Thymus (tissue), 11 donors: ENCODE results near the gene SLC51B. TPM values are rescaled to one million over a fixed set of nuclear protein-coding genes. Genes with fewer than 3 reads are reported as not detected.
"Not testable (repeated sequence)": the region's sequence is repeated elsewhere in the genome, so short reads cannot be mapped to it uniquely, and the experiment has no call there.

Experiments
- DNase-seq, 9 donors: peaks; one replicate each; pipeline ENCODE4 v3.0.0-alpha.2; 2013; ENCODE audit warnings: low spot score in 9 of 9, low read depth in 6 of 9, missing footprints in 1 of 9
- H3K27ac ChIP-seq, 2 donors: one replicate each; pipeline ENCODE4 v1.5.1; 2013; ENCODE audit warnings: control low read depth in 1 of 2, low read depth in 1 of 2, low read length in 1 of 2, mild to moderate bottlenecking in 1 of 2, moderate library complexity in 1 of 2
- H3K27me3 ChIP-seq, 2 donors: one replicate each; pipeline ENCODE4 v1.5.1; 2013; ENCODE audit warnings: low read length in 1 of 2; ENCODE audit not compliant: control insufficient read depth in 2 of 2, insufficient read depth in 1 of 2
- H3K36me3 ChIP-seq, 2 donors: one replicate each; pipeline ENCODE4 v1.5.1; 2013; ENCODE audit warnings: low read length in 1 of 2, mild to moderate bottlenecking in 1 of 2, moderate library complexity in 1 of 2; ENCODE audit not compliant: control insufficient read depth in 2 of 2, insufficient read depth in 2 of 2
- H3K4me1 ChIP-seq, 2 donors: one replicate each; pipeline ENCODE4 v1.5.1; 2013; ENCODE audit warnings: low read length in 2 of 2; ENCODE audit not compliant: control insufficient read depth in 2 of 2, insufficient read depth in 2 of 2
- H3K4me3 ChIP-seq, 2 donors: one replicate each; pipeline ENCODE4 v1.5.1; 2013; ENCODE audit warnings: low read length in 2 of 2, control low read depth in 1 of 2, mild to moderate bottlenecking in 1 of 2
- H3K9me3 ChIP-seq, 2 donors: one replicate each; pipeline ENCODE4 v1.5.1; 2013; ENCODE audit warnings: low read length in 1 of 2, mild to moderate bottlenecking in 1 of 2; ENCODE audit not compliant: control insufficient read depth in 2 of 2, insufficient read depth in 1 of 2
- WGBS: extraction: QIAGEN DNeasy Blood & Tissue Kit; methylation state at CpG from one replicate; pipeline ENCODE4 v1.1.7; 2013; 5-methylcytosine and 5-hydroxymethylcytosine counted together
- polyA plus RNA-seq: library from polyadenylated mRNA; stranded (reverse); fragments of 200-250 nt; gene quantifications from one replicate; pipeline ENCODE4 v1.2.3, GENCODE V29; 2013
- total RNA-seq: library from RNA; stranded (reverse); fragments of 120-200 nt; gene quantifications from one replicate; pipeline ENCODE4 v1.2.4, GENCODE V29; 2013
- donor health status: healthy.

The SLC51B gene
- total and polyA plus RNA-seq, 2 donors = 0.16 TPM; not detected in 1

DNA sequence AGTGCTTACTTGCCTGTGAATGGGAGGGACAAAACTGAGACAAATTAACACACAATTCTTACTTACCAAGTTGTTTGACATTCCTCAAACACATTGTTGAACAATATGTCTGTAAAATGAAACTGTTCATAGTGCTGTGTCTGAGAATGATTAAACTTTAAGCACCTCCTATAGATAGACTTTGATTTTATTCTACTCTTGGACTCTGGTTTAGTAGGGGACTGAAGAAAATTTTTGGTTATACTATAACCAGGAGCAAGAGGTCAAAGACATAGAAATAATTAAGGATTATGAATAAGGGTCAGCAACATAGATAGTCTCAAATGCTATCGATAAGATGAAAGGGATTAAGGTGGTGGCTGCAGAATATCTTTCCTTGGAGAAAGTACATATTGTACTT is 7.9 kb upstream of the SLC51B start:
- 97% methylated on average over 1 of the region's 1 CpG for WGBS
- Histone ChIP-seq H3K27me3 (peaks cover 0 to 6% of the 10 kb centered on the region in 2 donors), H3K4me3 (no peak overlapping the region), H3K9me3 (no peaks in the 10 kb centered on the region), H3K4me1 (peaks cover 0 to 6% of the 10 kb centered on the region in 2 donors), H3K36me3 (no peaks in the 10 kb centered on the region), H3K27ac (no peak overlapping the region)
- no peak for DNase-seq

DNA sequence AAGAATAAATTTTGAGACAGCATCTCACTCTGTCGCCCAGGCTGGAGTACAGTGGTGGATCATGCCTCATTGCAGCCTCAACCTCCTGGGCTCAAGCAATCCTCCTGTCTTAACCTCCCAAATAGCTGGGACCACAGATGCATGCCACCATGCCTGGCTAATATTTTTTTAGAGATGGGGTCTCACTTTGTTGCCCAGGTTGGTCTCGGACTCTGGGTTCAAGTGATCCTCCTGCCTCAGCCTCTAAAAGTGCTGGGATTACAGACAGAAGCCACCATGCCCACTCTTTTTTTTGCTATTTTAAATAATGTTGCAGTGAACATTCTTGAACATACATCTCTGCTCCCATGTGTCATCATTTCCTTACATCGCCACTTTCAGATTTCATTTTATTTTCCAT is 6.8 kb upstream of the SLC51B start:
- Histone ChIP-seq H3K27ac (no peak overlapping the region), H3K36me3 (no peaks in the 10 kb centered on the region), H3K27me3 (no peaks in the 10 kb centered on the region), H3K4me1 (no peaks in the 10 kb centered on the region), H3K4me3 (no peak overlapping the region), H3K9me3 (no peaks in the 10 kb centered on the region)
- 97% methylated on average over 3 of the region's 3 CpGs for WGBS
- no peak for DNase-seq

DNA sequence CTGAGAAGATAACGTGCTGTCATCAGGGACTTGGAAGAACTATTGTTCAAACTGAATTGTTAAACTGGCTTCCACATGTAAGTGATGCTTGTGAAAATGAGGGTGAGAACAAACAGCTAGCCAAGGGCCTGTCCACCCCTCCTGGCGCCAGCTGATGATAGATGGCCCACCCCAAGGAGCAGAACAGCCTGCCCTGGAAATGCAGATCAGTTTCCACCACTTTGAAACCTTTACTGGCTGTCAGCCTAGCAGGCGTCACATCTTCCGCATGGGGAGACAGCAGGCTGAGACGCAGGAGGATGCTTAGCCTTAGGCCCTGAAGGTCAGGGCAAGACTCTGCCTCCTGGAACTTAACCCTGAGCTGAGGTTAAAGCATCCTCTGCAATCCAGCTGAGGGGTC is 6.4 kb upstream of the SLC51B start:
- H3K36me3 ChIP-seq = no peaks in the 10 kb centered on the region
- no peak overlapping the region for H3K4me3 ChIP-seq
- 96% methylated on average over 5 of the region's 5 CpGs for WGBS
- no peaks in the 10 kb centered on the region for H3K27me3 ChIP-seq
- H3K9me3 ChIP-seq = no peaks in the 10 kb centered on the region
- no peak for DNase-seq
- no peaks in the 10 kb centered on the region for H3K4me1 ChIP-seq
- no peak overlapping the region for H3K27ac ChIP-seq

DNA sequence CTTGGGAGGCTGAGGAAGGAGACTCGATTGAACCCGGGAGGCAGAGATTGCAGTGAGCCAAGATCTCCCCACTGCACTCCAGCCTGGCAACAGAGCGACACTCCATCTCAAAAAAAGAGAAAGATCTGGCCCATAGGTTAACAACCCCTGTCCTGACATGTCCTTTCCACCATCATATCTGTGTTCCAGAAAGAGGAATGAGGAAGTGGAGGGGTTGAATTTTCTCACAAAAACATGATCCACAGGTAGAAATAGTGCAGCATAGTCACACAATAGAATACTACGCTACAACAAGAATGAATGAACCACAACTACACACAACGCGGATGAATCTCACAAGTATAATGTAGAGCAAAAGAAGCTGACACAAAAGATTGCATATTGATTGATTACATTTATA is 4.7 kb upstream of the SLC51B start:
- no peaks in the 10 kb centered on the region for H3K4me1 ChIP-seq
- no peak for DNase-seq
- H3K27me3 ChIP-seq = no peaks in the 10 kb centered on the region
- H3K4me3 ChIP-seq = no peak overlapping the region
- WGBS = 94% methylated on average over 6 of the region's 6 CpGs
- no peaks in the 10 kb centered on the region for H3K9me3 ChIP-seq
- H3K36me3 ChIP-seq = no peaks in the 10 kb centered on the region
- H3K27ac ChIP-seq = no peak overlapping the region

DNA sequence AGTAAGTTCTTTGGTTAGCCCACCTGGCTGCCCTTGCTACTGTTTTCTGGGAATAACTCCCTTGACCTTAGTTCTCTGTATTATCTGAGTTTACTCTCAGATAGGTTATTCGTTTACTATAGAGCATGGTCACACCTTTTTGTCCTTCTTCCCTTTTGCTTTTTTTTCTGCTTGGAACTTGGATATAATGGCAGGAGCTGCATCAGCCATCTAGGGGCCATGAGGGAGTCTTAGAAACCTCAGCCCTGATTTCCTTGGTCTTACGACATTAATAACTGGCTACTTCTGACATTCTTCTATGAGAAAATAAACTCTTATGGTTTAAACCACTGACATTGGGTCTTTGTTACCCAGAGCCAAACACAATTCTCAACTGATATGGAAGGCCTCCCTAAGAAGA is 3.4 kb upstream of the SLC51B start:
- H3K36me3 ChIP-seq = no peaks in the 10 kb centered on the region
- H3K4me1 ChIP-seq = no peaks in the 10 kb centered on the region
- no peak overlapping the region for H3K4me3 ChIP-seq
- H3K27me3 ChIP-seq = no peaks in the 10 kb centered on the region
- no peak overlapping the region for H3K27ac ChIP-seq
- no peak for DNase-seq
- WGBS = 98% methylated on average over 2 of the region's 2 CpGs
- no peaks in the 10 kb centered on the region for H3K9me3 ChIP-seq

DNA sequence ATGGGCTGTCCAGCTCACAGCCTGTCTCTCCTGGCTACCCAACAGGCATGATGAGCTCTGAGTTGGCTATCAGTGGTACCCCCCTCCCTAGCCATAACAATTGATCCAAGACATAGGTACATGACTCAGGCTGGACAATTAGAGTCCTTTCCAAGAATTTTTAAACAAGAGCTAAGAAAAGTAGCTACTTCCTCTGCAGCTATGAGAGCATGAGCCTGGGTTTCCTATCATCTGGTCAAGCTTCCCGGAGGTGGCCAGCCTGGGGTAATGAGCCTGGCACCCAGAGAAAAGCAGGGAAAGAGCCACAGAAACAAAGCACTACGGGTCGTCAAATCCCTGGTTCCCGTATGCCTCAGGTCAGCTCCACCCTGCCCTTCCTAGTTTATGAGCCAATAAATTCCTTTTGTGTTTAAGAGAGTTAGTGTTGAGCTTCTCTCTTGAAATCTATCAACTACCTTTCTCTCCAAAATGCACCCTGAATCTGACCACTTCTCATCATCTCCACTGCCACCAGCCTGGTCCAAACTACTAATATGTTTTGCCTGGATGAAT is 2.3 kb upstream of the SLC51B start:
- DNase-seq = no peak
- Histone ChIP-seq H3K36me3 (no peaks in the 10 kb centered on the region), H3K27ac (no peak overlapping the region), H3K27me3 (no peaks in the 10 kb centered on the region), H3K9me3 (no peaks in the 10 kb centered on the region), H3K4me3 (no peak overlapping the region), H3K4me1 (no peaks in the 10 kb centered on the region)
- WGBS = 97% methylated on average over 4 of the region's 4 CpGs

DNA sequence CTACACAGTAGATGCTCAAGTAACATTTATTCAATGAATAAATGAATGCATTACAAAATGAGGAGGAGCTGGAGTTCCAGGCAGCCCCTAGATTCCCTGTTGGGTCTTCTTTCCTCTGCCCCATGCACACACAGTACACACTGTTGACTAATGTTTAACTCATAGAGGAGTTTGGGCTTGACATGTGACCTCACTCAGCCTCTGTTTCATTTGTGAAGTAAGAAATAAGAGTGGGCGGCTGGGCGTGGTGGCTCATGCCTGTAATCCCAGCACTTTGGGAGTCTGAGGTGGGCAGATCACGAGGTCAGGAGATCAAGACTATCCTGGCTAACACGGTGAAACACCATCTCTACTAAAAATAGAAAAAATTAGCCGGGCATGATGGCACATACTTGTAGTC is 969 bp upstream of the SLC51B start:
- H3K4me1 ChIP-seq, H3K9me3 ChIP-seq, DNase-seq, H3K27me3 ChIP-seq, H3K27ac ChIP-seq, H3K4me3 ChIP-seq, H3K36me3 ChIP-seq: not testable (repeated sequence)
- WGBS = 96% methylated on average over 5 of the region's 5 CpGs

DNA sequence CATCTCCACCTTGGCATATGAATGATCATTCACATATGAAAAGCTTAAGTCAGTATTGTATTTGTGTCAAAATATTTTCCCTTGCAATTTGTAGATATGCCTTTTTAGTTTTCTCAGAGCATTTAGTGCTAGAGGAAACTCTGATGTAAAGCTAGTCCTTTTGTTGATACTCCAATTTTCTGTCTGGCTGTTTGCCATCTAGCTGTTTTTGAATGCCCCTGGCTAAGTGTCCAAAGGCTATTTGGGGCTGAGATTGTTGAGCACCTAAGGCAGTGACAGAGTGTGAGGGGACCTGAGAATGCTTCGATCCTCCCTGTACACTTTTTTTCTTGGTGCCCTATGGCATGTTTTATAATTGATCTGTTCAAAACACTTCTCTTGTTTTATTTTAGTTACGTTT is 3.1 kb downstream of the SLC51B start:
- H3K27ac ChIP-seq = no peak overlapping the region
- H3K9me3 ChIP-seq = no peaks in the 10 kb centered on the region
- H3K4me3 ChIP-seq = no peak overlapping the region
- DNase-seq = no peak
- H3K36me3 ChIP-seq = no peaks in the 10 kb centered on the region
- H3K27me3 ChIP-seq = peaks cover 0 to 5% of the 10 kb centered on the region in 2 donors
- peaks cover 0 to 9% of the 10 kb centered on the region in 2 donors for H3K4me1 ChIP-seq
- 96% methylated on average over 2 of the region's 2 CpGs for WGBS

DNA sequence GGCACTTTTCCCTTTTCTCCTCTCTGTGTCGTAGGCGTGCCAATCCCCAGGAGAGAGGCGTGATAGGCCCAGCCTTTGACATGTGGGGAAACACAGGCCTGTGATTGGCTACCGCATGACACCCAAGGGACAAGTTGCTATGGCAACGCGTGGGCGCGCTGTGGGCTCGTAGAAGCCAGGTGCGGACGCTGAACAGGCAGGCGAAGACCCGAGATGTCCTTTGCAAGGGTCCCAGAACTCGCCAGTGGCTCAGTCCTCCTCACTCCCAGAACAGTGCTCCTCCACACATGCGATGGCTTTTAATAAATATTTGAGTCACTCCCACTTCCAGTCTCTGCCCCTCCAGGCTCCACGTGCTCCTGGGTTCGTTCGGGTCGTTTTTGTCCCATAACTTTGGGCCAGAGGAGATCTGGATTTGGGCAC is 4.2 kb downstream of the SLC51B start:
- peaks cover 0 to 10% of the 10 kb centered on the region in 2 donors for H3K4me1 ChIP-seq
- H3K27ac ChIP-seq = no peak overlapping the region
- H3K9me3 ChIP-seq = peaks cover 0 to 1% of the 10 kb centered on the region in 2 donors
- H3K27me3 ChIP-seq = peaks cover 0 to 5% of the 10 kb centered on the region in 2 donors
- DNase-seq = peak; percentile 81 to 96 (median 90)
- peak overlapping the region; percentile 1 to 20 for H3K4me3 ChIP-seq
- 2% methylated on average over 19 of the region's 19 CpGs for WGBS
- no peaks in the 10 kb centered on the region for H3K36me3 ChIP-seq

DNA sequence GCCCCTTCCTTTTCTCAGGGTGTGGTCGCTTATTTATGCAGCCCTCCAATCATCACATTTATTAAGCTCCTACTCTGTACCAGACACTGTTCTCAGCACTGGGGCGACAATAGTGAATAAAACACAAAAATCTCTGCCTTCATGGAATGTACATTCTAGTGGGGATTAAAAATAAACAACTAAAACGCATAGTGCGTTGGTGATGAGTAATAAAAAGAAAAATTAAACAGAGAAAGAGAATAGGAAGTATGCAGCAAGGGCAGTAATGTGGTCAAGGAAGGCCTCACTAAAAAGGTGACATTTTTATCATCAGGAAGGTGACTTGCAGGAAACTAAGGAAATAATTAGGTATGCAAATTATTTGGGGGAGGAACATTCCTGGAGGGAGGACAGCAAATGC is 5.1 kb downstream of the SLC51B start:
- peaks cover 0 to 3% of the 10 kb centered on the region in 2 donors for H3K9me3 ChIP-seq
- no peak overlapping the region for H3K4me3 ChIP-seq
- no peak for DNase-seq
- no peak overlapping the region for H3K27ac ChIP-seq
- H3K36me3 ChIP-seq = no peaks in the 10 kb centered on the region
- H3K4me1 ChIP-seq = peaks cover 0 to 18% of the 10 kb centered on the region in 2 donors
- H3K27me3 ChIP-seq = peaks cover 0 to 5% of the 10 kb centered on the region in 2 donors
- WGBS = 53% methylated on average over 4 of the region's 4 CpGs
